ENCODE results near the gene KIAA1549.
A peak's percentile ranks its signal among the peaks of the same experiment; 100 is the strongest.
"Not testable (repeated sequence)": the region's sequence is repeated elsewhere in the genome, so short reads cannot be mapped to it uniquely, and the experiment has no call there.

Gene KIAA1549

DNA sequence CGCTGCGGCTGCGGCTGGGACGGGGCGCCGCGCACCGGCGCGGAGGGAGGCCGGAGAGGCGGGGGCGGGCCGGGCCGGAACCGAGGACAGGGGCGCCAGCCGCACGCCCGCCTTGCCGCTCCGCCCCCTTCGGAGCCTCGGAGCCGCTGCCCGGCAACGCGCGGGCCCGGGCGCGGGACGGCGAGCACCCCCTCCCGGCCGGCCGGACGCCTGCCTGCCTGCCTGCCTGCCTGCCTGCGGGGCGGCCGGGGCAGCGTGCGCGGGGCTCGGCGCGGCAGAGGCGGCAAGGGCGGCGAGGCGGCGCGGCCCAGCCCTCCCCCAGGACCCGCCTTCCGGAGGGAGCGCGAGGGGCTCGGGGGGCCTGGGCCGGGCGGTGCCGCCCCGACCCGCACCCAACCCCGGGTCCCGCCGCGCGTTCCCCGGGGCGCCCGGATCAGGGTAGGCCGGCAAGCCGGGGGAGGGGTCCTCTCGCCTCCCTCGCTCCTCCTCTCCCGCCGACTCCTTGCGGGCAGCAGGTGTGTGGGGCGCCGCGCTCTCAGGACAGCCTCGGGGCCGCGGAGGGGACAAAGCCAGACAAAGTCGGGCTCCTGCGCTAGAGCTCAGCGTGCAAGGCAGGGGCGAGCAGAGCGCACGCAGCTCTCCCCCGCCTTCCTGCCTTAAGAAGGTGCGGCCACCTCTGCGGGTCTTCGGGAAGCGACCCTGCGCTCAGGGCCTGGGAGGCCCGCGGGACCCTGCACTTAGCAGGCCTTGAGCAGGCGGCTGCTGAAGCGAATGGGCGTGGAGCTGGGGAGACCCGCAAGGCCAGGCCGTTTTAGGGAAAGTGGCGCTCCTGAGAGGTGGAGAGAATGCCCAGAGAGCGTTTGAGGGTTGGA, at the start of gene KIAA1549:
KIAA1549 (minus strand) TSS at position 58 of the 872 bp plus-strand sequence. CDS start 120 bp downstream, outside the sequence.
- peak; percentile 74 for DNase-seq

DNA sequence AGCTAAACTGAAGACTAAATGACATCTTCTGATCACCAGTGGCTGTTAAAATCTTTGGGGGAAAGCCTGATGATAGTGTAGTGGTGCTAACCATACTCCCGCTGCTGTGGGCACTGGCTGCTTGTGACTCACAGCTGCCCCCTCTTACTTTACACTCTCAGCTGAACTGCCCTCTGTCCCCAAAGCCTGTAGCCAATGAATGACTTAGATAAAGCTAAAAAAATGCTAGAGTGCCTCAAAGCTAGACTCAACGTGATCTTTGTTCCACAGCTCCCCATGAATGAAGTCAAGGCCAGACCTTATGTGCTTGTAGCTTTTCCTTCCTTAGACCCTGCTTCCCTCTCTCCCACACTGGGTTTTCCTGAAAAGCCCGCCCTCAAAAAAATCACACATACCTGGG, 48.2 kb upstream of the KIAA1549 start:
- no peak for DNase-seq

DNA sequence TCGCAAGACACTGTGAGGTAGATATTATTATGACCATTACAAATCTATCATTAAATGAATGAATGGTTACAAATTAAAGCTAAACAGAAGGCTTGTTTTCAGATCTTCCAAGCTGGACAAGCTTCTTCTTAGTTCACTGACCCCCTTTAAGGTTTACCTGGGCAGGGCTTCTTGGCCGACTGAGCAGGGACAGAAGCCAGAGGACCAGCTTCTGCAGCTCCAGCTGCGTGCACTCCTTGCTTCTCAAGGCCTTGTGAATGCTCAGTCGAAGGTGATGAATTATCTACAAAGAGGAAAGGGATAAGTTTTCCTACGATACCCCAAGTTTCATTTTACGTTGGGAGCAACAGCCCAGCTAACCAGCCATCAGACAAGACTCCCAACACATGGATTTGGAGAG, 45.4 kb upstream of the KIAA1549 start:
- no peak for DNase-seq

DNA sequence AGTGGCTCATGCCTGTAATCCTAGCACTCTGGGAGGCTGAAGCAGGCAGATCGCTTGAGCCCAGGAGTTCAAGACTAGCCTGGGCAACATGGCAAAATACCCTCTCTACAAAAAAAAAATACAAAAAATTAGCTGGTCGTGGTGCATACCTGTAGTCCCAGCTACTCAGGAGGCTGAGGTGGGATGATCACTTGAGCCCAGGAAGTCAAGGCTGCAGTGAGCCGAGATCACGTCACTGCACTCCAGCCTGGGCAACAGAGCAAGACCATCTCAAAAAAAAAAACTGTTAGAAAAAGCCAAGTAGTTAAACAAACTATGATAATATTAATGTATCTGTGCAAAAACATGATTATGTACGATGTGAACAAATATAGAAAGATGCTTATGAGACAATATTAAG, 44.7 kb upstream of the KIAA1549 start:
- DNase-seq, result not testable (repeated sequence)

DNA sequence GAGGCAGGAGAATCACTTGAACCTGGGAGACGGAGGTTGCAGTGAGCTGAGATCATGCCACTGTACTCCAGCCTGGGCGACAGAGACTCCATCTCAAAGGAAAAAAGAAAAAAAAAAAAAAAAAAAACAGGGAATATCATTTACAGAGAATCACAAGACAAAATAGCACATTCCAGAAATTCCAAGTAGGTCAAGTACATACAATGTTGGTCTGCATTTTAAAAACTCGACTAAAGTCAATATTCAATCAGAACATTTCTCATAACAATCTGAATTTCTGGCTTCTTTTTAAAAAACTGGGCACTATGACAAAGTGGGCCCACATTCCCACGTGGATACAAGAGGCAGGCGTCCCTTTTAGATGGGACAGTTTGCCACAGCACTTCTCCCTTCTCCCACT, 41.9 kb upstream of the KIAA1549 start:
- no peak for DNase-seq

DNA sequence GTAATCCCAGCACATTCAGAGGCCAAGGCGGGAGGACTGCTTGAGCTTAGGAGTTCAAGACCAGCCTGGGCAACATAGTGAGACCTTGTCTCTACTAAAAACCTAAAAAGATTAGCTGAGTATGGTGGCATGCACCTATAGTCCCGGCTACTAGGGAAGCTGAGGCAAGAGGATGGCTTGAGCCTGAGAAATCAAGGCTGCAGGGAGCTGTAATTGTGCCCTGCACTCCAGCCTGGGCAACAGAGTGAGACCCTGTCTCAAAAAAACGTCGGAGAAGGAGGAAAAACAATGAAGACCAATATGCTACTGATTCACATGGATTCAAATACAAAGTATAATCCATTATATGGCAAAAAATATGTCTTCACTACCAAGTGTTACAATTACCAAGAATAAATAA, 41.1 kb upstream of the KIAA1549 start:
- no peak for DNase-seq

DNA sequence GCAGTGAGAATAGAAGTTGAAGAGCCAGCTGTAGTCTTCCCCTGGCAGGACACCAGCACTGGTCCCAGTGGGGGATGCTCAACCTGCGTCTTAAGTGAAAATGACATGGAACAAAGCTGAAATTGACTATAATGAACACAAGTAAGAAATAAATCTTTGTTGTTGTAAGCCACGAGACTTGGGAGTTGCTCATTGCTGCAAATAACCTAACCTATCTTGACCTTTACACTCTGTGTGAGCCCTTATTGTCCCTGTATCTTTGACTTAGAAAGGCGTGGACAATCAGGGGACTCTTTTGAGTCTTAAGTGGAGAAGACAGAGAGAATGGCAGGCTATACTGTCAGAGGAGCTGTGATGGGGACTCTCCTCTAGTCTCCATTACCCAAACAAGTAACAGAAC, 37.7 kb upstream of the KIAA1549 start:
- DNase-seq, result no peak

DNA sequence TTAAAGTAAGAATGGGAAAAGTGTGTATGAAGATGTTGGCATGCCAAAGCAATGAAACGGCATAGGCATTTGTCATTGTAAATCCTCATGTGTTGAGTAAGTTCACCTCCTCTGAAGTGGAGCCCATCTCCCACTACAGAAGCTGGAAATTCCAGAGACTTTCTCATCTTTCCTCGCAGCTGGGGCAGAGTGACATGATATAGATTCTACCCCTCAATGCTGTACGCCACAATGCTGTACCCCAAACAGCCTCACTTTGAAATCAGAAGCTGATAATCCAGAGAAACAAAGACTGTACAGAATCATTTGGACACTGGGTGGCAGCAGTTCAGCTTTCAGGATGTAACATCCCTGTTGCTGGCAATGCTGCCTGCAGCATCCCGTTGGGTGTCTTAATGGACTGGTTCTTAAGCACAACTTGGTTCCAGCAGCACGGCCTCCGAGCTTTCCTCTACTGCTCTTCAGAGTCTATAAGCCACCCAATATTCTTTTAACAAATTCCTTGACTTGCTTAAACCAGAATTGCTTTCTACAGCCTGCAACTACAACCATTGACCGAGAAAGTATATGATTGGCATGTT, 35.8 kb upstream of the KIAA1549 start:
- DNase-seq, result peak; percentile 60

DNA sequence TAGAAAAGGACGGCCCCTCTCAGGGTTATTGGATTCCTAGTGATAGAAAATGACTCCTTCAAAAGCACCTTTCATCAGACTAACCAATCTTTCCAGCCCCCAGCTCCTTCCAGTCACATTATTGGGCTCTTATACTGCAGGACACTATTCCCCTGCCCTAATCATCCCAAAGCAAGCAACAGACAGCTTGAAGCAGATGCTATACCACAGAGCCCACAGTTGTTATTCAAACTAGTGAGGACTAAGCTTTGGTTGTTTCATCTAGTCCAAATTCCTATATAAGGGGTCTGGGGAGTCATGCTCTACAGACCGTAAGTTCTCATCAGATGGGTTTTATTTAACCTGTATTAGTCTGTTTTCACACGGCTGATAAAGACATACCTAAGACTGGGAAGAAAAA, 30.2 kb upstream of the KIAA1549 start:
- DNase-seq, result no peak

DNA sequence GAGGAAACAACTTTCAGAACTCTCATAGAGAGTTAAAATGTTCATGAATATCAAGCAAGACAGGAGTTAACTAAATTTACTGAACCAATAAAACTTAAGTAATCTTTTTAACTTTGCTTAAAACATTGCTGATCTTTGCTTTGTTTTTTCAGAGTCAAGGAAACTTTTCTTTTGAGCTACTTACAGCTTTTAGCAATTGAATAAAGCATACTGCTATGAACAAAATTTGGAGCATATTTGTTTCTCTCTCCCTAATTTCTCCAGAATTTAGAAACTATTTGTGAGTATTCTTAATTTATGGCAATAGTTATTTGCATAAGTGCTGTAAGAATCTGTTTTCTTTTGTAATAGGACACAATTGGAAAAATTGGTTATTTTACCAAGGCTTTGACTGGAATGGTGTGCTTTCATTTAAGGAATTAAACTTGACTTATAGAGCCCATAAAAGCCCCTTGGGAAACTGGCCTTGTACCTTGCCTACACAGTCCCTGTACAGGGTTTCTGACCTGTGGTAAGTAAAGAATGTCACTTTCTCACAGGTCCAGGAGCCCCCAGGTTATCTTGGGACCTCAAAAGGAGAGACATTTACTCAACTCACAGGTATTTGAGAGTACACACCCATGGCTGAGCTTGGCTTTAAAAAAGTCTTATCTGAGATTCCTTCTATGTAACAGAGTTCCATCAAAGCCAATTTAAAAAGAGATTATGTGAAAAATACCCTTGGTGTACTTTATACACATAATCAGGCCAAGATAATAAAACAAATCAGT, 23.3 kb upstream of the KIAA1549 start:
- no peak for DNase-seq

DNA sequence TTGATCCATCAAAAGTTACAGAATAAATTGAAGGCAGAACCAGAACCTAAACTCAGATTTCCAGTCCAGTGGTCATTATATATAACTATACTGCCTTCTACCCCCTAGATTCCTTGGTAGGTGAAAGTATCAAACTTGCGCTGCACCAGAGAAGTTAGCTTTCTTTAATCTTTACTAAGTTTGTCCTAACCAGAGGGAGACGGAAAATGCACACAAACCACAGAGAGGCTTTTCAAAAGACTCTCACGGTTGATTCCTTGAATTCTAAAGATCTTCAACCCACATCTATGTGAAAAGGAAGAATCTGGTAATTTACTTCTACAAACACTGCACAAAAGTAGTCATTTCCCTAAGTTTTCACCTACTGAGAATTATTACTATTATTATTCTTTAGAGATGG, 18.2 kb upstream of the KIAA1549 start:
- no peak for DNase-seq

DNA sequence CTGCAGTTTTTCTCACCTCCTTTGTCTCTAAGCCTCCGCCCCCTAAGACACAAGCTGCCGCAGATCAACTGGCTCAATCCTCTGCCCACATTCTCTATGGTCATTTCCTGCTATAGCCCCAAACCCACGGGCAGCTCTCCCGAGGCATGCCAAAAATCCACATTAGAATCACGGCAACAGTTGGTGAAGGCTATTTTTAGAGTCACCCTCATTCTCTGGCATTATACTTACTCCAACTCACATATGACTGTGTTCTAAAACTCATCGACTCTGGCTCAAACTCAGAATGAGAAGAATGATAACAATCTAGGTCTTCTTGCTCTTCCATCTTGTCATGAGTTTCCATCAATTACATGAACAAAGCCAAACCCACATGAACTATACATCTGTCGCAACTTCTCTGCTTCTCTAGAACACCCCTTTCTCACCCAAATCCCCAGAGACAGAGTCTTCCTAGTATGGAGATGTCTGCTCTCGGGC, 10.9 kb upstream of the KIAA1549 start:
- DNase-seq, result no peak

DNA sequence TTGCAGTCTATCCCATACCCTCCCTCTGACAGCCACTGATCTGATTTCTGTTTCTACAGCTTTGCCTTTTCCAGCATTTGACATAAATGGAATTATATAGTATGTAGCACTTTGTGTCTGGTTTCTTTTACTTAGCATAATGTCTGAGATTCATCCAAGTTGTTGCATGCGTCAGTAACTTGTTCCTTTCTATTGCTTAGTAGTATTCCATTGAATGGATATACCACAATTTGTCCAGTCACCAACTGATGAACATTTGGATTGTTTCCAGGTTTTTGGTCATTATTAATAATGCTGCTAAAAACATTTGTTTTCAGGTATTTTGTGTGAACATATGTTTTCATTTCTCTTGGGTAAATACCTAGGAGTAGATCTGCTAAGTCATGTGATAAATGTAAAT, 6.5 kb upstream of the KIAA1549 start:
- DNase-seq, result no peak

DNA sequence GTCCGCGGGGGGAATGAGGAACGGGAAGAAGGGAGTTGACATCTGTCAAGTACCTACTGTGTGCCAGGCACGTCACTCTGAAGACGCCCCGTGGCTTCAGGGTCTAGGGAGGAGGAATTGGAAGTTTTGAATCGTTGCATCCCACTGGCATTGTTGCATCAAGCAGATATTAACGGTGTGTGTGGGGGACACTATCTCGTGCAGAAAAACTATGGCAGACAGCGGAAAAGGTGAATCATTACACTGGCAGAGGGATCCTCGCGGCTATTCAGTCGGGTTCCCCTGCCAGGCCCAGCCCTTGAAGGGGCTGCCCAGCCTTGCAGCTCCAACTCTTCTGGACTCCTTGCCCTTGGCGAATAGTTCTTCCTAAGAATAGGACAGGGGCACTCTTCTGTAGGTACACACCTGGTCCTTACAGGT, 1.0 kb upstream of the KIAA1549 start:
- no peak for DNase-seq

DNA sequence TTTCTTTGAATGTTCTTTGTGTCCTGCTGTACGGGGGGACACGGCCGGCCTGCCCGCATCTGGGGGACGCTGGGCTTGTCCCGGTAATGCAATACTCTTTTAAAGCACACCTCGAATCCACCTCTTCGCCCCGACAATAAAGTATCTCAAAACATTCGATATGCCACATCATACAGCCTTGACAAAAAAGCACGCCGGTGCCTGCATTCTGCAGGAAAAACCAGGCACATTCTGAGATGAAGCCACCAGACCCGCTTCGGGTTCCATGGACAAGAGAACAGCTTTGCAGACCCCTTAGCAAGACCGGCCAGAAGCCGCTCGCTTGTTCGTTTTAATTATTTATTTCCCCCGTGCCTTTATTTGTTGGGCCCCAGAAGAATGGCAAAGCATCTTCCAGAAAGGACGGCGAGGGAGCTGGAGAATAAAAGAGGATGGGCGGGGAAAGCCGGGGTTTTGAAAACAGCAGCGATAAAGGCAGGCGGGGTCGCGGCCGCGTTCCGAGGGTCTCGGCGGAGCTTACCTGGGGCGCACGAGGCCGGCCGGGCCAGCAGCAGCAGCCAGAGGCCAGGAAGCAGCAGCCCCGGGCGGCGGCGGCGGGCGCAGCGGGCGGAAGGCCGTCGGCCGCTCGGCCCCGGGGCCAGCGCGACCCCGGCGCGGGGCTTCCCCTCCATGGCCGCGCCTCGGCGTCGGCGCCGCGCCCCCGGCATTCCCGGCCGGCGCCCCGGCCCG, 462 bp downstream of the KIAA1549 start:
- no peak for DNase-seq

DNA sequence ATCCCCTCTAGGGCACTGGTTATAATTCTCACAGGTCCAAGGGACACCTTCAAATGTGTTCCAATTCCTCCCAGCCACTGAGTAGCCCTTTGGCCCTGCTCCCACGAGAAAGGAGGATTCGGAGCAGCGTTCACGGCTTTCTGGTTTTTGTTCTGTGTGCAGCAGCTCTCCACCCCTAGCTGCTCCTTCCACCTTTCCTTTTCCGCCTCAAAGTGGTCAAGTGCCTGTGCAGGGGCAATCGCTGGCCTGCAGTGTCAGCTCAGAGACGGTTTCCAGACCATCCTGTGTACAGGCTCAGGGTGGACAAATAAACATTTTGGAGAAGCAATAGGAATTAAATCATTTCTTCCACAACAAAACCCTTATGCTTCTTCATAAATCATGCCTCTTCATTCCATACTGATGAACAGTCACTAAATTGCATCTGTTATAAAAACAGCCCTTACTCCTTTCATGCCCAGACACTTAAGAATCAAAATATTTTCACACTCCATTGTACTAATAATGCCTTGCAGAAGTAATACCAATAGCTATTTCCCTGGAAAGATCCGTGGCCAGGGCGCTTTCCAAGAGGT, 1.1 kb downstream of the KIAA1549 start:
- DNase-seq, result no peak

DNA sequence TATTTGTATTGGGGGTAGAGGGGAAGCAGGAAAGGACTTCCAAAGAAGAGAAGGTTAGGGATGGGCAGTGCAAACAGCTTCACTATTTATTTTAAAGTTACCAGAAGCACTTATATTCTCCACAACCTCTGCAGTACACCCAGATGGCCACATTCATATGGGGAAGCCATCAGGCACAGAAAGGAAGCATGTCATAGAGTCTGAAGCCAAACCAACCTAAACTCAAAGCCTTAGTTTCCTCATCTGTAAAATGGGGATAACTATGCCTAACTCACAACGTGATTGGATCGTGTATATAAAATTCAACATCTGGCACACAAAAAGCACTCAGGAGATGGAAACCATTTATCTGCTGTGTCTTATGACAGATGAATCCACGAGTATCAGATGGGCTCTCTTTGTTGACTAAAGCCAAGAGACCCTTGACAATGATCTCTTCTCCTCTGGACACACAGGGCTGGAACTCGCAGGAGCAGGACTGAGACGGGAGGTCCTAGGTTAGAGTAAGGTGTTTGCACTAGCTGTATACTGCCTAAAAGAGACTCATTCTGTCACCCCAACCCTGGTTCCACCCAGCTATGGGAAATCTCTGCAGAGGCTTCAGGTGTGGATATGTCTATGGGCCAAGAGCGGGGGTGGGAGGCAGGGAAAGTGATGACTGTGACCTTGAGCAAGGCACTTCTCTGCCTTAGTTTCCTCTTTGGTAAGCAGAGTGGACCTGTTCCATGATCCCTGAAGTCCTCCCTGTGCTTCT, 1.8 kb downstream of the KIAA1549 start:
- DNase-seq, result peak; percentile 37

DNA sequence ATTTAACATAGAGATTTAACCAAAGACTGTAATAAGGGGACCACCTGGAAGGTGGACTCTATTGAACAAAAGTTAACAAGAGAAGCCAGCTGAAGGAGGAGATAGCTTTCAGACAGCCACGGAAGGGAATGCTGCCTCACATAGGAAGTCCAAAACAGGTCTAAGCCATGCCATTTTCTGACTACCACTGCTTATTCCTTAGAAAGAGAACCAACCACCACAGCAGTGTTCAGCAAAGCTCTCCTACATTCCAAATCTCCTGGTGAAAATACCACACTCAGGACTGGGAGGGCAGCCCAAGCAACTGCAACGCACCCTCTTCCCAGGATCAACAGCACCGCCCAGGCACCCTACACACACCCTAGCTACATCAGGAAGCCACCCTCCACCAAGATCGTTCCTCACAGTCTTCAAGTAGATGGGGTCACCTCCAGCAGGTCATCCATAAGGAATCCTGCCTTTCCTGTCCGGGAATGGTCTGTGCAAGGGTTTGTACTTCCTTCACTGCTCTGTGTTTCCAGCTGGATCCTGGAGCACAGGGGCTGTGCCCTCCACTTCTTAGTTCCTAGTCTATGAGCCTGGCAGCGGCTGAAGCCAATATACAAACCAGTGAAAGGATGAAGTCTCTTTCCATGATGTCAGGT, 2.5 kb downstream of the KIAA1549 start:
- DNase-seq, result no peak

DNA sequence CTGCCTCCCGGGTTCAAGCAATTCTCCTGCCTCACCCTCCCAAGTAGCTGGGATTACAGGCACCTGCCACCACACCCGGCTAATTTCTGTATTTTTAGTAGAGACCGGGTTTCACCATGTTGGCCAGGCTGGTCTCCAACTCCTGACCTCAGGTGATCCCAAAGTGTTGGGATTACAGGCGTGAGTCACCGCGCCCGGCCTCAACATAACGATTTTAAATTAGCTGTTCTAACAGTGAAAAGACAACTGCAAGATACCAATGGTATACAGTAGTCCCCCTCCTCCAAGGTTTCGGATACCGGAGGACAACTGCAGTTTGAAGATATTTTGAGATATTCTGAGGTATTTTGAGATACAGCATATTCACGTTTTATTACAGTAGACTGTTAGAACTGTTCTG, 5.0 kb downstream of the KIAA1549 start:
- not testable (repeated sequence) for DNase-seq

DNA sequence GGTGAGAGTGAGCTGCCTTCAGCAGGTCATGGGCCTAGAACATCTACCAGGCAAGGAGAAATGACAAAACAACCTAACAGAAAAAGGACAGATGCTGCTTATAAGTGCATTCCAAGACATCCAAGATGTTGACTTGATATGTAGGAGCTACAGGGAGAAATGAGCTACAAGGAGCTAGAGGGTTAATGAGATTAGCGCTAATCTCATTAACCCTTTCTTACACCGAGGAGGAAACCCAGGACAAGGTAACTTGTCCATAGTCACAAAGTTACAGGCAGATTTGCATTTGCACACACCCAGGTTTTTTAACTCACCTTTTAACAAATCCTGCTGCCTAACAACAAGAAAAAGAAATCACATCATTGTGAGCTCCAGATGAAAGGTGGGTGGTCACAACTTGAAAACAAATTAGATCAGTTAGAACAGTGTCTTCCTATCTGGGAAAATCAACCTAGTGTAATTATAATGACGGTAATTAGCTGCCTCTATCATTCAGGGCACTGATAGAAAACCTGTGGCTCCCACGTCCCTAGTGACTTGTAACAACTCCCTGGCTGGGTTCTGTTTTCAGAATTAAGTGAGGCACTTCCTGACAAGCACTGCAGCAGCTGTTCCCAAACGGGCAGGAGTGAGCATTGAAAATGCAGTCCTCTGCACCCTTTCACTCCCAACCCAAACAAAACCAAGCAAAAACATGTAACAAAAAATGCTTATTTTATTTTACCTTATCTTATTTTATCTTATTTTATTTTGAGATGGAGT, 5.7 kb downstream of the KIAA1549 start:
- no peak for DNase-seq

Data from RPMI8226 (cell line).